ENCODE measurements around the gene MCM9.

Gene MCM9

GRCh38 chr6:118843685-118844390 lies 91.1 kb downstream of the MCM9 start:
- no peaks in the 10 kb centered on the region for H3K27me3 ChIP-seq (ENCODE audit: control insufficient read depth, insufficient read depth, low read length)
- no peak overlapping the region for H3K9ac ChIP-seq (ENCODE audit: low read length)
- H3K4me3 ChIP-seq (ENCODE audit: low read length), result no peak overlapping the region
- no peaks in the 10 kb centered on the region for H3K36me3 ChIP-seq (ENCODE audit: control insufficient read depth, insufficient read depth, low read length)
- H3K9me3 ChIP-seq (ENCODE audit: control insufficient read depth, low read length), result no peaks in the 10 kb centered on the region
- no peaks in the 10 kb centered on the region for H3K4me1 ChIP-seq (ENCODE audit: control insufficient read depth, insufficient read depth, low read length)

DNA sequence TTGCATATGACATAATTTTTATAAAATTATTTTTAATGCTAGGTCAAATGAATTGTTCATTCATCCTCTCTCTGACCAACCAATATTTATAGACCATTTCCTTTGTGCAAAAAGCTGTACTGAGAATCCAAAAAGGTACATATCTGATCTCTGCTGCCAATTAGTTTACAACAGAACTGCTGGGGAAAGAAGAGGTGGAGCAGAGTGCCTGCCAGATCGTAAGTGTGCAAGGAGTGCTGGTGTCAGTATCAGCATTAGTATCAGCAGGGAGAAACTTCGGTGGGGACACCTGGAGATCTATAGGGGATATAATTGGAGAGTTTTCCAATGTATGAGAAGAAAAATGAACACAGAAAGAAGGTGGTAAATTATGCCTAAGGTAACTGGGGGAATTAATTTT lies 104.3 kb downstream of the MCM9 start:
- Histone ChIP-seq H3K9me3 (ENCODE audit: control insufficient read depth, low read length) (no peaks in the 10 kb centered on the region), H3K4me3 (ENCODE audit: low read length) (no peak overlapping the region), H3K27me3 (ENCODE audit: control insufficient read depth, insufficient read depth, low read length) (no peaks in the 10 kb centered on the region), H3K36me3 (ENCODE audit: control insufficient read depth, insufficient read depth, low read length) (peaks cover 5% of the 10 kb centered on the region), H3K9ac (ENCODE audit: low read length) (no peak overlapping the region), H3K4me1 (ENCODE audit: control insufficient read depth, insufficient read depth, low read length) (no peaks in the 10 kb centered on the region)

DNA sequence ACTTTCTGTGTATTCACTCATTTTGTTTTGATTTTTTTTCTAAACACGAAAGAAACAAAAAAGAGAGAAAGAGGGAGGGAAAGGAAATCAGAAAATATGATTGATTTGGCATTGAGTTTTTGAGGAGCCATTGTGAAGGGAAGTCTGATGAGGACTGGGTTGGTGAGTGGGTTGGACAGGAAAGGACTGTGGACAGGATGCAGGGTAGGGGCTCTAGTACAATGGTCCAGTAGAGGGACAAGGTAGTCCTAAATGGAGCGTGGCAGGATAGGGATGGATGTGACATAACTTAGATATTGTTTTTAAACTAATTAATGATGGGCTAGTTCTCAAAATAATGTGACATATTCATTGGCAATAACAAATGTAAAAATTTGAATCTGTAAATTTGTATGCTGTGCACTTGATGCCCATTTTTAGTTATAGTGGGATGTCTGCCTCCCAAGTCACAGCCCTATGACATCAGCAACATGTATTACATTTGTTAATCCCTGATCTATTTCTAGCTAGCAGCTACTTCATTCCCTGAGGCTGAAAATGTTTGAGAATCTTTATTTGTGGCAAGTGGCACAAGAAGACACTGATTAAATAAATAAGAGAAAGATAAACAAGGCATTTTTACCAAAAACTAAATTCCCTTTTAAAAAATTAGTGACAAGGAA lies 105.0 kb downstream of the MCM9 start:
- H3K4me3 ChIP-seq (ENCODE audit: low read length), result no peak overlapping the region
- peaks cover 5% of the 10 kb centered on the region for H3K36me3 ChIP-seq (ENCODE audit: control insufficient read depth, insufficient read depth, low read length)
- no peaks in the 10 kb centered on the region for H3K4me1 ChIP-seq (ENCODE audit: control insufficient read depth, insufficient read depth, low read length)
- H3K9ac ChIP-seq (ENCODE audit: low read length), result no peak overlapping the region
- no peaks in the 10 kb centered on the region for H3K9me3 ChIP-seq (ENCODE audit: control insufficient read depth, low read length)
- H3K27me3 ChIP-seq (ENCODE audit: control insufficient read depth, insufficient read depth, low read length), result no peaks in the 10 kb centered on the region

DNA sequence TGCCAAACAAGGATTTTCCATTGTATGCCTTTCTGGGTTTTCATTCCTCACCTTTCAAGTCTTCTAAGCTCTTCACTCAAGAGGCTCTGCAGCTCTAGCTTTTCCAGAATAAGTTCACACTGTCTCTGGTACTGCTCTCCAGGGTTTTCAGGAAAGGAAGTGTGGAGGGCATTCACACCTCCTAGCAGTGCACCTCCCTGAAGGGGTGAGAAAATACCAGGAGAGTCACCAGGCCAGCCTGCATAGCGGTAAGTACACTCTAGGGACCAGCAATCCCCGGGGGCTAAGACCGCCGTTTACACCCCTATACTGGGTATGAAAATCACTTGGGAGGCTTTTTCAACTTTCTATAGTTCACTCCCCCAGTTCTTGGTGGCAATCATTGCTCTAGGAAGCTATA lies 108.9 kb downstream of the MCM9 start:
- H3K36me3 ChIP-seq (ENCODE audit: control insufficient read depth, insufficient read depth, low read length), result peaks cover 18% of the 10 kb centered on the region
- no peaks in the 10 kb centered on the region for H3K27me3 ChIP-seq (ENCODE audit: control insufficient read depth, insufficient read depth, low read length)
- no peaks in the 10 kb centered on the region for H3K4me1 ChIP-seq (ENCODE audit: control insufficient read depth, insufficient read depth, low read length)
- no peaks in the 10 kb centered on the region for H3K9me3 ChIP-seq (ENCODE audit: control insufficient read depth, low read length)
- H3K9ac ChIP-seq (ENCODE audit: low read length), result no peak overlapping the region
- H3K4me3 ChIP-seq (ENCODE audit: low read length), result no peak overlapping the region

GRCh38 chr6:118825661-118826060 lies 109.3 kb downstream of the MCM9 start:
- Histone ChIP-seq H3K27me3 (ENCODE audit: control insufficient read depth, insufficient read depth, low read length) (no peaks in the 10 kb centered on the region), H3K9ac (ENCODE audit: low read length) (no peak overlapping the region), H3K36me3 (ENCODE audit: control insufficient read depth, insufficient read depth, low read length) (peaks cover 18% of the 10 kb centered on the region)

DNA sequence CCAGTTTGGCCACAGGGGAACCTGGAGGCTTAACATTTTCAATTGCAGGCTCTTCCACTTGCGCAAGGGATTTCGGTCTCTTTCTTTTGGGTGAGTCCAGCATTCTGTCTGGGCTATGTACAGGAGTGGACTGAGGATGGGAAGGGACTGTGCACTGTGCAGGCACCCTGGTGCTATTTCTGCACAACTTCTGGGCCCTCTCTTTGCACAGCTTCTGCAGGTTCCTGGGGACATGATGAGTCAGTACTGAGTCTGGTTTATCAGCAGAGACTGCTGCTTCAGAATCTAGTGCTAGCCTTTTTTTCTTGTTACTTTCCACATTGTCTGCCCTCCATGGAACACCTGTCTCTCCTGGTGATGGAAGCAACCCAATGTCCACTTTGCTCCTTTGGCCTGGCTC lies 119.5 kb downstream of the MCM9 start:
- Histone ChIP-seq H3K9ac (ENCODE audit: low read length) (no peak overlapping the region), H3K4me1 (ENCODE audit: control insufficient read depth, insufficient read depth, low read length) (no peaks in the 10 kb centered on the region), H3K36me3 (ENCODE audit: control insufficient read depth, insufficient read depth, low read length) (no peaks in the 10 kb centered on the region), H3K27me3 (ENCODE audit: control insufficient read depth, insufficient read depth, low read length) (no peaks in the 10 kb centered on the region), H3K4me3 (ENCODE audit: low read length) (no peak overlapping the region), H3K9me3 (ENCODE audit: control insufficient read depth, low read length) (no peaks in the 10 kb centered on the region)

More at GRCh38 chr6:118825661-118826060, 109.3 kb downstream of the MCM9 start:
- Histone ChIP-seq H3K4me3 (ENCODE audit: low read length) (no peak overlapping the region), H3K4me1 (ENCODE audit: control insufficient read depth, insufficient read depth, low read length) (no peaks in the 10 kb centered on the region), H3K9me3 (ENCODE audit: control insufficient read depth, low read length) (no peaks in the 10 kb centered on the region)

DNA sequence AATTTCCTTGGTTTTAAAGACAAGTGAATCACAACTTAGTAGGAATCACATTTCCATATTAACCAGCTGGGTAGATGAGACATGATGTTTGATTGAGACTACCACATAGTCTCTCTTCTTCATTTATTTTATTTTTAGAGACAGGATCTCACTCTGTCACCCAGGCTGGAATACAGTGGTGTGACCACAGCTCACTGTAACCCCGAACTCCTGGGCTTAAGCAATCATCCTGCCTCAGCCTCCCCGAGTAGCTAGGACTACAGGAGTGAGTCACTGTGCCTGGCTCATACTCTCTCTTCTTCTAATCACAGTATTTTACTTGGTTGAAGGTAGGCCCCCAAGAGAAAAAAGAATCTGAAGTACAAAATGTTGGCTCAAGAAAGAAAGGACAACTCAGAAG lies 121.2 kb downstream of the MCM9 start:
- Histone ChIP-seq H3K9ac (ENCODE audit: low read length) (no peak overlapping the region), H3K9me3 (ENCODE audit: control insufficient read depth, low read length) (no peaks in the 10 kb centered on the region), H3K4me1 (ENCODE audit: control insufficient read depth, insufficient read depth, low read length) (no peaks in the 10 kb centered on the region), H3K27me3 (ENCODE audit: control insufficient read depth, insufficient read depth, low read length) (no peaks in the 10 kb centered on the region), H3K36me3 (ENCODE audit: control insufficient read depth, insufficient read depth, low read length) (no peaks in the 10 kb centered on the region), H3K4me3 (ENCODE audit: low read length) (no peak overlapping the region)

DNA sequence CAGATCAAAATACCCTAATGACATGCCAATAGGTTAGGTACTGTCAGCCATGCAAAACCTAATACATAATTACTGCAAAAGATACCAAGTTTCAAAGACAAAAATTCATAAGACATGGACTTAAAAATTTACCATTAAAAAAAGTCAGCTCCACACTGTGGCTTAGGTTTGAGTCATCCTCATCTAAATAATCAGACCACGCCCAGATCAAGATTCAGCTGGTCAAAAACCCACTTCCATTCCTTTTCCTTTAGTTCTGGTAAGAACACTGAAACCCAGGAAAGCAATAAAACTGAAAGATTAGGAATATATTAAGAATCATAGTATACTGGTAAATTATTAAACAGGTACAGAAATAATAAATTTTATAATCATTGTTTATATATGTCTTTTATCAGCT lies 122.0 kb downstream of the MCM9 start:
- H3K4me3 ChIP-seq (ENCODE audit: low read length), result no peak overlapping the region
- H3K9me3 ChIP-seq (ENCODE audit: control insufficient read depth, low read length), result no peaks in the 10 kb centered on the region

DNA sequence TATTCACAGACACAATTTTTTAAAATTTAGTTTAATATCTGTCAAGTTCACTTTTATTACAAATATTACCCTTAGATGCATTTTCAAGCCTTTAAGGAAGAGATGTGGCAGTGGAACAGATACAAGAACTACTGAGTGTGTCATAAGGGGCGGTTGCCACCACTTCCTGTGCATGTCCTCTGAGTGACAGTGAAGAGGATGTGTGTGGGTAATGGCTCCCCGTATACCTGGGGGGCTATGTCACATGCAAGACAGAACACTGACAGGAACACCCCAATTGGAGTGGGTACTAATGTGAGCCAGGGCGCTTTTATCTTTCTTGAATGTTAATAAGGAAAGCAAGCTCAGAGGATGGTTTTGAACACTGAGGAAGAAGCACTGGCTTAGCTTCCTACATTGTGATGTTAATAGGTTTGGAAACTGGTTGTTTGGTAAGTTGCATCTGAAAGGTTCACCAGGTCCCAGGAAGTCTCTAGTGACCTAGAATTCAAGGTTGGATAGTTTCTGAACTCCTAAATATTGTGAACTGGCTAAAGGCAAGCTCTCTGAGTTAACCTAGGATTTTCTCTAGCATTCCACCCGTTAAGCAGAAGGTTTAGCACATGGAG lies 124.4 kb downstream of the MCM9 start:
- Histone ChIP-seq H3K4me3 (ENCODE audit: low read length) (no peak overlapping the region), H3K9me3 (ENCODE audit: control insufficient read depth, low read length) (no peaks in the 10 kb centered on the region), H3K9ac (ENCODE audit: low read length) (no peak overlapping the region), H3K4me1 (ENCODE audit: control insufficient read depth, insufficient read depth, low read length) (no peaks in the 10 kb centered on the region), H3K36me3 (ENCODE audit: control insufficient read depth, insufficient read depth, low read length) (no peaks in the 10 kb centered on the region), H3K27me3 (ENCODE audit: control insufficient read depth, insufficient read depth, low read length) (no peaks in the 10 kb centered on the region)

More for the DNA sequence above, 122.0 kb downstream of the MCM9 start:
- no peaks in the 10 kb centered on the region for H3K4me1 ChIP-seq (ENCODE audit: control insufficient read depth, insufficient read depth, low read length)
- H3K27me3 ChIP-seq (ENCODE audit: control insufficient read depth, insufficient read depth, low read length), result no peaks in the 10 kb centered on the region
- no peaks in the 10 kb centered on the region for H3K36me3 ChIP-seq (ENCODE audit: control insufficient read depth, insufficient read depth, low read length)
- no peak overlapping the region for H3K9ac ChIP-seq (ENCODE audit: low read length)

DNA sequence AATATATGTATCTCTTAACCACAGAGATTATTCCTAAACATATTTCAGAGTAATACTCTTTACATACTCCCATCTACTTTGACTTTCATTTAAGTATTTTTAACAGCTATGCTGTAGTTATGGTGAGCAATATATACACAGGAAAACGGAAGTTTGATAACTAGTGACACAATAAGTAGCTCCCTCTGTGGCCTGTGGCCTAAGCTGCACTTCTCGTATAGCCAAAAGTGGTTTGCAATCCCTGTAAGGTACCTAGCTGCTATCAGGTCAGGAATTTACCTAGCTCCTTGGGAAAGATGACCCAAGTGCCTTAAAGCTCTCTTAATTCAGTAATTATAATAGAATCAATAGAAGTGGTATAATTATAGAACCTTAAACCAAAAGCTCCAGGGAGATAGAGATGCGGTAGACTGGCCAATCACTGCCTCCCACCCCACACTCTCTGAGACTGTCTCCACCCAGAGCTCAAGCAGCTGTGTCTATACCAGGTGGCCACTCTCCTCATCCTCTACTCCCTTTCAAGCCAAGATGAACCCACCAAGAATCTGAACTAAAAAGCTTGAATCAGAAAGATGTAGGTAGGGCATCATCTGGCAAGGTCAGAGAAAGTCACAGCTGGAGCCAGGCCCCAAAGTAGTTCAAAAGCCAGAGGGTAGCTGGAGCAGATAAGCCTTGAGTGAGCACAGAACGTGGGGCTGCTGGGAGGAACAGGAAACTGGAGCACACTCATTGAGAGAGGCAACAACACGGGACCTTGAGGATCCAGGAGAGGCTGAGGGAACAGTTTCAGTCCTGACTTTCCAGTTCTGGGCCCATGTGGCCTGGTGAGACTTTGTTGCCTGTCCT lies 125.9 kb downstream of the MCM9 start:
- H3K36me3 ChIP-seq (ENCODE audit: control insufficient read depth, insufficient read depth, low read length), result no peaks in the 10 kb centered on the region
- no peaks in the 10 kb centered on the region for H3K27me3 ChIP-seq (ENCODE audit: control insufficient read depth, insufficient read depth, low read length)
- no peaks in the 10 kb centered on the region for H3K4me1 ChIP-seq (ENCODE audit: control insufficient read depth, insufficient read depth, low read length)
- no peak overlapping the region for H3K9ac ChIP-seq (ENCODE audit: low read length)
- H3K4me3 ChIP-seq (ENCODE audit: low read length), result no peak overlapping the region
- H3K9me3 ChIP-seq (ENCODE audit: control insufficient read depth, low read length), result no peaks in the 10 kb centered on the region

GRCh38 chr6:118804091-118804490 lies 130.9 kb downstream of the MCM9 start:
- H3K4me3 ChIP-seq (ENCODE audit: low read length), result no peak overlapping the region

GRCh38 chr6:118801257-118801656 lies 133.7 kb downstream of the MCM9 start:
- Histone ChIP-seq H3K36me3 (ENCODE audit: control insufficient read depth, insufficient read depth, low read length) (no peaks in the 10 kb centered on the region), H3K27me3 (ENCODE audit: control insufficient read depth, insufficient read depth, low read length) (no peaks in the 10 kb centered on the region), H3K4me3 (ENCODE audit: low read length) (no peak overlapping the region), H3K9me3 (ENCODE audit: control insufficient read depth, low read length) (no peaks in the 10 kb centered on the region), H3K4me1 (ENCODE audit: control insufficient read depth, insufficient read depth, low read length) (peaks cover 10% of the 10 kb centered on the region), H3K9ac (ENCODE audit: low read length) (no peak overlapping the region)

More at GRCh38 chr6:118804091-118804490, 130.9 kb downstream of the MCM9 start:
- no peaks in the 10 kb centered on the region for H3K27me3 ChIP-seq (ENCODE audit: control insufficient read depth, insufficient read depth, low read length)
- H3K9me3 ChIP-seq (ENCODE audit: control insufficient read depth, low read length), result no peaks in the 10 kb centered on the region
- H3K4me1 ChIP-seq (ENCODE audit: control insufficient read depth, insufficient read depth, low read length), result peaks cover 10% of the 10 kb centered on the region
- no peak overlapping the region for H3K9ac ChIP-seq (ENCODE audit: low read length)
- no peaks in the 10 kb centered on the region for H3K36me3 ChIP-seq (ENCODE audit: control insufficient read depth, insufficient read depth, low read length)

Data from mucosa of stomach (tissue), 1 donor.